HepG2 (cell line): Measurements from ENCODE around the gene STAT6. TPM values are rescaled to one million over a fixed set of nuclear protein-coding genes. Genes with fewer than 3 reads are reported as not detected.

ENCODE experiments used
- BCL6 ChIP-seq: IDR thresholded peaks from 2 replicates; pipeline ENCODE4 v1.6.1; 2016; ENCODE audit warnings: missing genetic modification reagents, missing compliant biosample characterization
- HDAC1 ChIP-seq: sonication (generic); formaldehyde crosslinking; IDR thresholded peaks from 2 replicates; pipeline ENCODE4 v1.5.1; 2020; ENCODE audit warnings: mild to moderate bottlenecking, missing genetic modification reagents
- NCOA2 ChIP-seq: sonication (generic); formaldehyde crosslinking; IDR thresholded peaks from 2 replicates; pipeline ENCODE4 v1.8.0; 2022; ENCODE audit warnings: inconsistent platforms
- NFIB ChIP-seq: sonication (generic); formaldehyde crosslinking; IDR thresholded peaks from 2 replicates; pipeline ENCODE4 v1.9.0; 2021; ENCODE audit warnings: missing genetic modification reagents, mild to moderate bottlenecking, borderline replicate concordance
- SMAD9 ChIP-seq: sonication (generic); formaldehyde crosslinking; IDR thresholded peaks from 2 replicates; pipeline ENCODE4 v1.5.1; 2020; ENCODE audit warnings: mild to moderate bottlenecking, missing genetic modification reagents
- SOX13 ChIP-seq, 3 experiments: fragments of 450-650 bp in 1 of 3; sonication (generic) in 1 of 3; formaldehyde crosslinking in 1 of 3; IDR thresholded peaks in 2 of 3; conservative IDR thresholded peaks in 1 of 3; 2 replicates each; pipeline versions ENCODE4 v1.5.0 to v1.6.1; 2016 to 2020; ENCODE audit warnings: antibody characterized with exemption in 1 of 3, mild to moderate bottlenecking in 1 of 3, missing compliant biosample characterization in 1 of 3, missing genetic modification reagents in 1 of 3, moderate library complexity in 1 of 3
- ZNF20 ChIP-seq: sonication (generic); formaldehyde crosslinking; IDR thresholded peaks from 2 replicates; pipeline ENCODE4 v1.4.0; 2020; ENCODE audit warnings: mild to moderate bottlenecking, moderate library complexity, missing genetic modification reagents
- ZNF558 ChIP-seq: sonication (generic); formaldehyde crosslinking; IDR thresholded peaks from 2 replicates; pipeline ENCODE4 v1.9.0; 2022; ENCODE audit warnings: mild to moderate bottlenecking, missing genetic modification reagents, borderline replicate concordance
- ZNF674 ChIP-seq: sonication (generic); formaldehyde crosslinking; IDR thresholded peaks from 2 replicates; pipeline ENCODE4 v1.5.0; 2020; ENCODE audit warnings: low read depth, mild to moderate bottlenecking, missing genetic modification reagents
- ZNF83 ChIP-seq: sonication (generic); formaldehyde crosslinking; IDR thresholded peaks from 2 replicates; pipeline ENCODE4 v1.4.0; 2020; ENCODE audit warnings: missing genetic modification reagents, mild to moderate bottlenecking, borderline replicate concordance
- polyA plus RNA-seq, 8 experiments: library from polyadenylated mRNA; depleted of rRNA in 3 of 8; stranded (reverse) in 7 of 8; unstranded in 1 of 8; fragments of >200 nt; fragmentation: Illumina TruSeq in 4 of 8; extraction: Trizol in 4 of 8; gene quantifications; 2 replicates each; pipeline versions ENCODE4 v1.2.1 to v1.2.3, GENCODE V29; 2011 to 2016; ENCODE audit warnings: low read depth in 4 of 8, missing spikeins in 1 of 8, mixed read lengths in 1 of 8; ENCODE audit not compliant: insufficient read depth in 1 of 8
- total RNA-seq, 5 experiments: library from RNA; depleted of rRNA; stranded (reverse); fragments of >200 nt; fragmentation: Illumina TruSeq; extraction: Trizol; gene quantifications; 2 replicates each; pipeline ENCODE4 v1.2.3, GENCODE V29; 2016; ENCODE audit warnings: low read depth in 1 of 5
- TF ChIP-seq, protein P1 (sequence below): sonication (generic); formaldehyde crosslinking; conservative IDR thresholded peaks from 2 replicates; pipeline ENCODE4 v1.4.0; 2020; ENCODE audit warnings: missing genetic modification reagents
- TF ChIP-seq, protein P2 (sequence below): IDR thresholded peaks from 2 replicates; pipeline ENCODE4 v1.6.1; 2018; ENCODE audit warnings: missing genetic modification reagents, mild to moderate bottlenecking, missing compliant biosample characterization
- TF ChIP-seq, protein P3 (sequence below): sonication (generic); formaldehyde crosslinking; IDR thresholded peaks from 2 replicates; pipeline ENCODE4 v1.5.0; 2020; ENCODE audit warnings: mild to moderate bottlenecking, missing genetic modification reagents
- TF ChIP-seq, protein P4 (sequence below): IDR thresholded peaks from 2 replicates; pipeline ENCODE4 v1.6.1; 2018; ENCODE audit warnings: missing genetic modification reagents
- TF ChIP-seq, protein P5 (sequence below): sonication (generic); formaldehyde crosslinking; conservative IDR thresholded peaks from 2 replicates; pipeline ENCODE4 v1.8.0; 2022; ENCODE audit warnings: missing genetic modification reagents
- TF ChIP-seq, protein P6 (sequence below): sonication (generic); formaldehyde crosslinking; IDR thresholded peaks from 2 replicates; pipeline ENCODE4 v1.5.0; 2020; ENCODE audit warnings: mild to moderate bottlenecking, missing genetic modification reagents, moderate library complexity

STAT6 gene
- total and polyA plus RNA-seq, 2 of the 13 experiments (the other 11 are each of a cell fraction or from before 2014, with no cell fraction given), result 28.0 to 62.2 TPM

DNA sequence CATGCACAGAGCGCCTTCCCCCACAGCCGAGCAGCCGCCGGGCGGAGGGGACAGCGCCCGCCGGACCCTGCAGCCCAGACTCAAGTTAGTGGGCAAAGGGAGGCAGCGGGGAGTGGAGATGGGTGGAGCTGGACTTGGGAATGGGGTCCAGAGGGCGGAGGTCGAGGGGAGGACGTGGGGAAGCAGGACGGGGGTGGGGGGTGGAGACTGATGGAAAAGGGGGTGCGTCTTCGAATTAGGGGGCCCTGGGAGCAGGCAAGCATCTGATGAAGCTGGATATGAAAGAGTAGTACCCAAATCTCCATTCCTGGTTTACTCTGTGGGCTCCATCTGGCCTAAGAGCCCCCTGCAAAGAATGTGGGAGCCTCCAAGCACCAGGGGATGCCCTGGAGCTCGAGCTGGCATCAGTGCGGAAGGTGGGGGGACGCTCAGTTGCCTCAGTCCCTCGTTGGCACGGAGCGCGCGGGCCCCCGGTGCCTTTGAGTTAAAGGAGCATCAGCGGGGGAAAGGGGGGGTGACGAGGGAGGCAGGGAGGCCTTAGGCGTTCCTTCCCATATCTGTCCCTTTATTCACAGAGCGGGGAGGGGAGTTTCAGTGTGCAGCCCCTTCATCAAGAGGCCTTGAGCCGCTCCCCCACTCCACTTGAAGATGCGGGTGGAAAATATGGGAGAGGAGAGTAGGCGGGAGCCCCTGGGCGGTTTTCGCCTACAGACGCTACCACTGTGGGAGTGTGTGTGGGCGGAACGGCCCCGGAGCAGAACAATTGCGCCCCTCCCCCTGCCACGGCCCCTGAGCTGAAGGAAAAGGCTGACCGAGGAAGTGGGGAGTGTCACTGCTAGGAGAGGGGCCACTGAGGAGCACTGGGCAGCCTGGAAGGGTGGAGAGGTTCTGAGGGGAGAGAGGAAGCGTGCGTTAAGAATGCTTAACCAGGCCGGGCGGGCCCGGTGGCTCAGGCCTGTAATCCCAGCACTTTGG lies 21.6 kb downstream of the STAT6 start (continued):
- TF ChIP-seq, protein P1, sequence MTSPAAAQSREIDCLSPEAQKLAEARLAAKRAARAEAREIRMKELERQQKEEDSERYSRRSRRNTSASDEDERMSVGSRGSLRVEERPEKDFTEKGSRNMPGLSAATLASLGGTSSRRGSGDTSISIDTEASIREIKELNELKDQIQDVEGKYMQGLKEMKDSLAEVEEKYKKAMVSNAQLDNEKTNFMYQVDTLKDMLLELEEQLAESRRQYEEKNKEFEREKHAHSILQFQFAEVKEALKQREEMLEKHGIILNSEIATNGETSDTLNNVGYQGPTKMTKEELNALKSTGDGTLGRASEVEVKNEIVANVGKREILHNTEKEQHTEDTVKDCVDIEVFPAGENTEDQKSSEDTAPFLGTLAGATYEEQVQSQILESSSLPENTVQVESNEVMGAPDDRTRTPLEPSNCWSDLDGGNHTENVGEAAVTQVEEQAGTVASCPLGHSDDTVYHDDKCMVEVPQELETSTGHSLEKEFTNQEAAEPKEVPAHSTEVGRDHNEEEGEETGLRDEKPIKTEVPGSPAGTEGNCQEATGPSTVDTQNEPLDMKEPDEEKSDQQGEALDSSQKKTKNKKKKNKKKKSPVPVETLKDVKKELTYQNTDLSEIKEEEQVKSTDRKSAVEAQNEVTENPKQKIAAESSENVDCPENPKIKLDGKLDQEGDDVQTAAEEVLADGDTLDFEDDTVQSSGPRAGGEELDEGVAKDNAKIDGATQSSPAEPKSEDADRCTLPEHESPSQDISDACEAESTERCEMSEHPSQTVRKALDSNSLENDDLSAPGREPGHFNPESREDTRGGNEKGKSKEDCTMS (CRISPR knock-in tag), result no peak
- TF ChIP-seq SMAD9 (CRISPR knock-in tag) (no peak), ZNF674 (CRISPR knock-in tag) (no peak), BCL6 (CRISPR knock-in tag) (no peak), NCOA2 (no peak), ZNF558 (no peak), ZNF20 (CRISPR knock-in tag) (no peak), ZNF83 (CRISPR knock-in tag) (no peak), SOX13 (IDR thresholded peaks at IDR 0.05) (peak; percentile 9; the same call in 1 of the 2 replicates), SOX13 (CRISPR knock-in tag; conservative IDR thresholded peaks at IDR 0.05 in 1 of 2, IDR thresholded peaks at IDR 0.05 in 1 of 2) (peak in 1 of 2 experiments; percentile 25; a peak in 1 of 4 replicates), HDAC1 (CRISPR knock-in tag) (0 out of 2 replicates have a peak, but pooled peaks have one; percentile 27), NFIB (CRISPR knock-in tag) (no peak)
- TF ChIP-seq, protein P2, sequence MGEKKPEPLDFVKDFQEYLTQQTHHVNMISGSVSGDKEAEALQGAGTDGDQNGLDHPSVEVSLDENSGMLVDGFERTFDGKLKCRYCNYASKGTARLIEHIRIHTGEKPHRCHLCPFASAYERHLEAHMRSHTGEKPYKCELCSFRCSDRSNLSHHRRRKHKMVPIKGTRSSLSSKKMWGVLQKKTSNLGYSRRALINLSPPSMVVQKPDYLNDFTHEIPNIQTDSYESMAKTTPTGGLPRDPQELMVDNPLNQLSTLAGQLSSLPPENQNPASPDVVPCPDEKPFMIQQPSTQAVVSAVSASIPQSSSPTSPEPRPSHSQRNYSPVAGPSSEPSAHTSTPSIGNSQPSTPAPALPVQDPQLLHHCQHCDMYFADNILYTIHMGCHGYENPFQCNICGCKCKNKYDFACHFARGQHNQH, result 0 out of 2 replicates have a peak, but pooled peaks have one; percentile 9
- TF ChIP-seq, protein P3, sequence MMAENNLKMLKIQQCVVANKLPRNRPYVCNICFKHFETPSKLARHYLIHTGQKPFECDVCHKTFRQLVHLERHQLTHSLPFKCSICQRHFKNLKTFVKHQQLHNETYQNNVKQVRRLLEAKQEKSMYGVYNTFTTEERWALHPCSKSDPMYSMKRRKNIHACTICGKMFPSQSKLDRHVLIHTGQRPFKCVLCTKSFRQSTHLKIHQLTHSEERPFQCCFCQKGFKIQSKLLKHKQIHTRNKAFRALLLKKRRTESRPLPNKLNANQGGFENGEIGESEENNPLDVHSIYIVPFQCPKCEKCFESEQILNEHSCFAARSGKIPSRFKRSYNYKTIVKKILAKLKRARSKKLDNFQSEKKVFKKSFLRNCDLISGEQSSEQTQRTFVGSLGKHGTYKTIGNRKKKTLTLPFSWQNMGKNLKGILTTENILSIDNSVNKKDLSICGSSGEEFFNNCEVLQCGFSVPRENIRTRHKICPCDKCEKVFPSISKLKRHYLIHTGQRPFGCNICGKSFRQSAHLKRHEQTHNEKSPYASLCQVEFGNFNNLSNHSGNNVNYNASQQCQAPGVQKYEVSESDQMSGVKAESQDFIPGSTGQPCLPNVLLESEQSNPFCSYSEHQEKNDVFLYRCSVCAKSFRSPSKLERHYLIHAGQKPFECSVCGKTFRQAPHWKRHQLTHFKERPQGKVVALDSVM, result 0 out of 2 replicates have a peak, but pooled peaks have one; percentile 37
- TF ChIP-seq, protein P4, sequence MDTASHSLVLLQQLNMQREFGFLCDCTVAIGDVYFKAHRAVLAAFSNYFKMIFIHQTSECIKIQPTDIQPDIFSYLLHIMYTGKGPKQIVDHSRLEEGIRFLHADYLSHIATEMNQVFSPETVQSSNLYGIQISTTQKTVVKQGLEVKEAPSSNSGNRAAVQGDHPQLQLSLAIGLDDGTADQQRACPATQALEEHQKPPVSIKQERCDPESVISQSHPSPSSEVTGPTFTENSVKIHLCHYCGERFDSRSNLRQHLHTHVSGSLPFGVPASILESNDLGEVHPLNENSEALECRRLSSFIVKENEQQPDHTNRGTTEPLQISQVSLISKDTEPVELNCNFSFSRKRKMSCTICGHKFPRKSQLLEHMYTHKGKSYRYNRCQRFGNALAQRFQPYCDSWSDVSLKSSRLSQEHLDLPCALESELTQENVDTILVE, result no peak
- TF ChIP-seq, protein P5, sequence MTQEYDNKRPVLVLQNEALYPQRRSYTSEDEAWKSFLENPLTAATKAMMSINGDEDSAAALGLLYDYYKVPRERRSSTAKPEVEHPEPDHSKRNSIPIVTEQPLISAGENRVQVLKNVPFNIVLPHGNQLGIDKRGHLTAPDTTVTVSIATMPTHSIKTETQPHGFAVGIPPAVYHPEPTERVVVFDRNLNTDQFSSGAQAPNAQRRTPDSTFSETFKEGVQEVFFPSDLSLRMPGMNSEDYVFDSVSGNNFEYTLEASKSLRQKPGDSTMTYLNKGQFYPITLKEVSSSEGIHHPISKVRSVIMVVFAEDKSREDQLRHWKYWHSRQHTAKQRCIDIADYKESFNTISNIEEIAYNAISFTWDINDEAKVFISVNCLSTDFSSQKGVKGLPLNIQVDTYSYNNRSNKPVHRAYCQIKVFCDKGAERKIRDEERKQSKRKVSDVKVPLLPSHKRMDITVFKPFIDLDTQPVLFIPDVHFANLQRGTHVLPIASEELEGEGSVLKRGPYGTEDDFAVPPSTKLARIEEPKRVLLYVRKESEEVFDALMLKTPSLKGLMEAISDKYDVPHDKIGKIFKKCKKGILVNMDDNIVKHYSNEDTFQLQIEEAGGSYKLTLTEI (CRISPR knock-in tag), result no peak
- TF ChIP-seq, protein P6, sequence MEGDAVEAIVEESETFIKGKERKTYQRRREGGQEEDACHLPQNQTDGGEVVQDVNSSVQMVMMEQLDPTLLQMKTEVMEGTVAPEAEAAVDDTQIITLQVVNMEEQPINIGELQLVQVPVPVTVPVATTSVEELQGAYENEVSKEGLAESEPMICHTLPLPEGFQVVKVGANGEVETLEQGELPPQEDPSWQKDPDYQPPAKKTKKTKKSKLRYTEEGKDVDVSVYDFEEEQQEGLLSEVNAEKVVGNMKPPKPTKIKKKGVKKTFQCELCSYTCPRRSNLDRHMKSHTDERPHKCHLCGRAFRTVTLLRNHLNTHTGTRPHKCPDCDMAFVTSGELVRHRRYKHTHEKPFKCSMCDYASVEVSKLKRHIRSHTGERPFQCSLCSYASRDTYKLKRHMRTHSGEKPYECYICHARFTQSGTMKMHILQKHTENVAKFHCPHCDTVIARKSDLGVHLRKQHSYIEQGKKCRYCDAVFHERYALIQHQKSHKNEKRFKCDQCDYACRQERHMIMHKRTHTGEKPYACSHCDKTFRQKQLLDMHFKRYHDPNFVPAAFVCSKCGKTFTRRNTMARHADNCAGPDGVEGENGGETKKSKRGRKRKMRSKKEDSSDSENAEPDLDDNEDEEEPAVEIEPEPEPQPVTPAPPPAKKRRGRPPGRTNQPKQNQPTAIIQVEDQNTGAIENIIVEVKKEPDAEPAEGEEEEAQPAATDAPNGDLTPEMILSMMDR (CRISPR knock-in tag), result peak; percentile 6; the same call in 1 of the 2 replicates
